H1 (cell line): Measurements from ENCODE around the gene KCNA1. TPM values are rescaled to one million over a fixed set of nuclear protein-coding genes. Genes with fewer than 3 reads are reported as not detected.

Source experiments
- CTCF ChIA-PET: fragments of 300-600 bp; sonication (Branson Sonifier 250); formaldehyde crosslinking; loops from one replicate; lab custom pipeline; 2021; ENCODE audit not compliant: partially characterized antibody; lab: Charles Lee
- POLR2A ChIA-PET: fragments of 300-600 bp; sonication (Branson Sonifier 250); formaldehyde crosslinking; loops from one replicate; lab custom pipeline; 2021; ENCODE audit warnings: inconsistent platforms; ENCODE audit not compliant: partially characterized antibody; lab: Charles Lee
- DNase-seq, 2 experiments: peaks; one replicate each; pipeline versions ENCODE4 v3.0.0 to v3.0.0-alpha.2; 2010 to 2022; ENCODE audit warnings: low spot score in 2 of 2, low read depth in 1 of 2, mixed read lengths in 1 of 2
- FAIRE-seq: peaks from 2 replicates; lab custom pipeline; 2011; peaks lifted over from hg19 to GRCh38; lab: Jason Lieb, UNC
- H2AFZ ChIP-seq: 2 replicates; pipeline ENCODE4 v1.8.1; 2012; ENCODE audit warnings: low read length, inconsistent platforms
- H2AK5ac ChIP-seq: 2 replicates; pipeline ENCODE4 v1.6.1; 2013; ENCODE audit warnings: low read depth, low read length
- H2BK120ac ChIP-seq: replicated peaks from 2 replicates; pipeline ENCODE3; 2013; ENCODE audit warnings: low read depth, low read length, inconsistent platforms
- H2BK12ac ChIP-seq: 2 replicates; pipeline ENCODE4 v1.6.1; 2013; ENCODE audit warnings: low read depth, low read length
- H2BK15ac ChIP-seq: 2 replicates; pipeline ENCODE4 v1.6.1; 2013; ENCODE audit warnings: low read length
- H2BK20ac ChIP-seq: 2 replicates; pipeline ENCODE4 v1.6.1; 2013; ENCODE audit warnings: low read length
- H2BK5ac ChIP-seq: 2 replicates; pipeline ENCODE4 v1.6.1; 2013; ENCODE audit warnings: low read depth, low read length
- H3K14ac ChIP-seq: 2 replicates; pipeline ENCODE4 v1.6.1; 2013; ENCODE audit warnings: inconsistent platforms; ENCODE audit not compliant: insufficient read length
- H3K18ac ChIP-seq: 2 replicates; pipeline ENCODE4 v1.6.1; 2013; ENCODE audit warnings: low read length; ENCODE audit errors: extremely low read depth
- H3K23ac ChIP-seq: 2 replicates; pipeline ENCODE4 v1.6.1; 2013; ENCODE audit warnings: inconsistent platforms; ENCODE audit not compliant: insufficient read length
- H3K23me2 ChIP-seq: 2 replicates; pipeline ENCODE4 v1.6.1; 2013; ENCODE audit warnings: low read depth, low read length
- H3K27ac ChIP-seq: 2 replicates; pipeline ENCODE4 v1.6.1; 2011; ENCODE audit warnings: low read depth, low read length, inconsistent platforms
- H3K27me3 ChIP-seq, 4 experiments: replicated peaks in 1 of 4; 1 replicate in 1 of 4; 2 replicates in 3 of 4; pipeline versions ENCODE4 v1.6.1 to v1.8.1; 2011 to 2013; ENCODE audit warnings: low read length in 3 of 4, mild to moderate bottlenecking in 3 of 4, inconsistent platforms in 2 of 4, mixed read lengths in 2 of 4, moderate library complexity in 1 of 4; ENCODE audit not compliant: control insufficient read depth in 3 of 4, insufficient read depth in 3 of 4; ENCODE audit errors: extremely low read depth in 1 of 4
- H3K36me3 ChIP-seq, 4 experiments: 2 replicates each; pipeline versions ENCODE4 v1.6.1 to v1.8.1; 2011 to 2013; ENCODE audit warnings: mild to moderate bottlenecking in 4 of 4, low read length in 3 of 4, moderate library complexity in 2 of 4, control low read depth in 1 of 4, inconsistent platforms in 1 of 4; ENCODE audit not compliant: insufficient read depth in 4 of 4, control insufficient read depth in 2 of 4
- H3K4ac ChIP-seq: replicated peaks from 2 replicates; pipeline ENCODE3; 2013; ENCODE audit warnings: low read length, low read depth, mixed read lengths, inconsistent platforms; ENCODE audit not compliant: insufficient read length
- H3K4me1 ChIP-seq, 4 experiments: replicated peaks in 1 of 4; 1 replicate in 1 of 4; 2 replicates in 3 of 4; pipeline versions ENCODE4 v1.6.1 to v1.8.1; 2011 to 2013; ENCODE audit warnings: low read length in 3 of 4, inconsistent platforms in 2 of 4, mixed read lengths in 1 of 4; ENCODE audit not compliant: insufficient read depth in 4 of 4, control insufficient read depth in 3 of 4
- H3K4me2 ChIP-seq, 2 experiments: 2 replicates each; pipeline versions ENCODE4 v1.6.1 to v1.8.1; 2011 to 2013; ENCODE audit warnings: low read depth in 2 of 2, low read length in 2 of 2, control low read depth in 1 of 2, inconsistent platforms in 1 of 2, mild to moderate bottlenecking in 1 of 2; ENCODE audit not compliant: insufficient read depth in 1 of 2
- H3K4me3 ChIP-seq, 4 experiments: fragments of 200-600, 300-600 bp in 1 of 4; sonication (generic), shearing (Covaris generic), sonication (Bioruptor Twin) in 1 of 4; 2 replicates each; pipeline versions ENCODE4 v1.5.1 to v1.8.1; 2011 to 2016; ENCODE audit warnings: low read length in 4 of 4, low read depth in 3 of 4, control low read depth in 2 of 4, inconsistent platforms in 2 of 4, mild to moderate bottlenecking in 2 of 4, mixed read lengths in 1 of 4, moderate library complexity in 1 of 4; ENCODE audit not compliant: insufficient read depth in 2 of 4; ENCODE audit errors: extremely low read depth in 1 of 4
- H3K56ac ChIP-seq: replicated peaks from 2 replicates; pipeline ENCODE3; 2013; ENCODE audit warnings: low read depth, mild to moderate bottlenecking, mixed read lengths, low read length, inconsistent platforms; ENCODE audit not compliant: insufficient read length
- H3K79me1 ChIP-seq: 2 replicates; pipeline ENCODE4 v1.6.1; 2013; ENCODE audit warnings: low read depth, low read length, control low read depth
- H3K79me2 ChIP-seq, 2 experiments: 2 replicates each; pipeline versions ENCODE4 v1.6.1 to v1.8.1; 2012 to 2013; ENCODE audit warnings: low read length in 2 of 2, mild to moderate bottlenecking in 2 of 2, inconsistent platforms in 1 of 2; ENCODE audit not compliant: insufficient read depth in 2 of 2, control insufficient read depth in 1 of 2
- H3K9ac ChIP-seq, 4 experiments: replicated peaks in 1 of 4; 1 replicate in 1 of 4; 2 replicates in 3 of 4; pipeline versions ENCODE4 v1.6.1 to v1.8.1; 2011 to 2013; ENCODE audit warnings: low read depth in 3 of 4, low read length in 3 of 4, control low read depth in 2 of 4, mild to moderate bottlenecking in 2 of 4, moderate library complexity in 2 of 4, inconsistent platforms in 1 of 4; ENCODE audit errors: extremely low read depth in 1 of 4
- H3K9me3 ChIP-seq, 2 experiments: 2 replicates each; pipeline versions ENCODE4 v1.6.1 to v1.8.1; 2012 to 2013; ENCODE audit warnings: mild to moderate bottlenecking in 2 of 2, moderate library complexity in 2 of 2, control low read depth in 1 of 2, inconsistent platforms in 1 of 2, low read depth in 1 of 2, low read length in 1 of 2, mixed read lengths in 1 of 2; ENCODE audit not compliant: insufficient read depth in 2 of 2
- H4K20me1 ChIP-seq, 2 experiments: replicated peaks in 1 of 2; 2 replicates each; pipeline versions ENCODE3 to v1.8.1; 2011 to 2013; ENCODE audit warnings: inconsistent platforms in 2 of 2, low read length in 2 of 2, mild to moderate bottlenecking in 1 of 2; ENCODE audit not compliant: insufficient read depth in 2 of 2, control insufficient read depth in 1 of 2
- H4K5ac ChIP-seq: 2 replicates; pipeline ENCODE4 v1.6.1; 2013; ENCODE audit warnings: low read length, low read depth, mixed read lengths, inconsistent platforms; ENCODE audit not compliant: insufficient read length
- H4K8ac ChIP-seq: 2 replicates; pipeline ENCODE4 v1.8.0; 2013; ENCODE audit warnings: mild to moderate bottlenecking, moderate library complexity, low read length, inconsistent platforms; ENCODE audit not compliant: insufficient read depth; ENCODE audit errors: extremely low read depth
- H4K91ac ChIP-seq: replicated peaks from 2 replicates; pipeline ENCODE3; 2013; ENCODE audit warnings: low read length, mixed read lengths, inconsistent platforms; ENCODE audit not compliant: insufficient read length
- CBX8 ChIP-seq: fragments of 300-800, 300-1000 bp; sonication (generic); IDR thresholded peaks from 2 replicates; pipeline ENCODE4 v1.7.1; 2016; ENCODE audit warnings: low read depth, low read length, borderline replicate concordance
- HDAC2 ChIP-seq, 2 experiments: fragments of 300-600 bp in 1 of 2; sonication (generic) in 1 of 2; IDR thresholded peaks; 2 replicates each; pipeline ENCODE4 v1.6.1; 2011 to 2012; ENCODE audit warnings: low read depth in 2 of 2, low read length in 2 of 2, mild to moderate bottlenecking in 2 of 2, moderate library complexity in 2 of 2, borderline replicate concordance in 1 of 2, inconsistent platforms in 1 of 2
- POLR2A ChIP-seq, 2 experiments: IDR thresholded peaks; 1 replicate in 1 of 2; 2 replicates in 1 of 2; pipeline ENCODE4 v1.6.1; 2011; ENCODE audit warnings: low read depth in 2 of 2, low read length in 2 of 2, mild to moderate bottlenecking in 2 of 2; ENCODE audit errors: control extremely low read depth in 1 of 2
- RXRA ChIP-seq: IDR thresholded peaks from 2 replicates; pipeline ENCODE4 v1.6.1; 2011; ENCODE audit warnings: low read depth, mild to moderate bottlenecking, low read length, moderate library complexity; ENCODE audit not compliant: insufficient read depth
- TAF1 ChIP-seq: IDR thresholded peaks from 2 replicates; pipeline ENCODE4 v1.6.1; 2011; ENCODE audit warnings: mild to moderate bottlenecking, low read depth, low read length
- USF2 ChIP-seq: IDR thresholded peaks from 2 replicates; pipeline ENCODE4 v1.6.1; 2011; ENCODE audit warnings: low read length, improper control_type of control experiment
- WGBS, 2 experiments: shearing (Covaris generic) in 1 of 2; methylation state at CpG; one replicate each; pipeline versions ENCODE4 v1.1.6 to v1.1.7; 2013 to 2015; ENCODE audit warnings: low lambda C conversion rate in 2 of 2, mixed read lengths in 2 of 2, inconsistent platforms in 1 of 2, low coverage in 1 of 2, missing lambda C conversion rate in 1 of 2; ENCODE audit not compliant: insufficient replicate concordance in 2 of 2, insufficient coverage in 1 of 2, insufficient read length in 1 of 2; ENCODE audit errors: extremely low coverage in 1 of 2, missing lambda C conversion rate in 1 of 2; 5-methylcytosine and 5-hydroxymethylcytosine counted together
- polyA plus RNA-seq, 7 experiments: library from polyadenylated mRNA; depleted of rRNA in 3 of 7; stranded (reverse) in 5 of 7; unstranded in 2 of 7; fragments of >200 nt in 5 of 7; fragments of 200-250 nt in 2 of 7; gene quantifications; 1 replicate in 5 of 7; 2 replicates in 1 of 7; 4 replicates in 1 of 7; pipeline versions ENCODE4 v1.2.1 to v1.2.3, GENCODE V29; 2011 to 2013; ENCODE audit warnings: missing spikeins in 2 of 7, mixed read lengths in 2 of 7
- total RNA-seq: library from RNA; stranded (reverse); fragmentation: NEBNext Ultra II Directional; extraction: Animal tissue kit (Norgen Biotek cat#: 25700); gene quantifications from 2 replicates; pipeline ENCODE4 v1.2.1, GENCODE V29; 2021

KCNA1 gene
- total and polyA plus RNA-seq, 2 of the 8 experiments (the other 6 are each of a cell fraction or from before 2014, with no cell fraction given) = 0.23 to 0.30 TPM

- Histone ChIP-seq H2AFZ (no peak overlapping the region), H3K27me3 (peaks cover 0 to 2% (median 0%) of the 10 kb centered on the region in 4 experiments; a peak in 2 of 7 replicates), H2BK5ac (no peak overlapping the region), H3K18ac (no peak overlapping the region), H2BK12ac (no peak overlapping the region), H3K27ac (no peak overlapping the region), H3K14ac (no peak overlapping the region), H4K8ac (no peak overlapping the region), H4K20me1 (no peaks in the 10 kb centered on the region), H3K4ac (no peak overlapping the region), H3K79me2 (no peaks in the 10 kb centered on the region), H3K4me3 (no peak overlapping the region), H2AK5ac (no peak overlapping the region), H3K23me2 (no peaks in the 10 kb centered on the region), H3K79me1 (no peaks in the 10 kb centered on the region), H3K9ac (no peak overlapping the region), H3K4me1 (no peaks in the 10 kb centered on the region), H4K5ac (no peak overlapping the region), H2BK15ac (no peak overlapping the region), H2BK20ac (no peak overlapping the region), H3K4me2 (no peak overlapping the region), H4K91ac (no peak overlapping the region), H3K36me3 (no peaks in the 10 kb centered on the region), H3K23ac (no peak overlapping the region), H3K9me3 (no peaks in the 10 kb centered on the region), H2BK120ac (no peak overlapping the region), H3K56ac (no peak overlapping the region)
- DNase-seq (no peak), FAIRE-seq (no peak)
- TF ChIP-seq TAF1 (no peak), USF2 (no peak), RXRA (no peak), HDAC2 (IDR thresholded peaks at IDR 0.05; ENCODE audit: borderline replicate concordance in 1 of 2, low read depth in 2 of 2, low read length in 2 of 2) (no peak), POLR2A (IDR thresholded peaks at IDR 0.05; ENCODE audit: control extremely low read depth in 1 of 2, low read depth in 2 of 2, low read length in 2 of 2) (no peak), CBX8 (no peak)
- ChIA-PET CTCF (interaction anchor here (1.0 to 2.5 kb wide), 3 partner anchors 16 to 86 kb away, joined by 3 to 8 read pairs (median 6); no protein-coding TSS in a partner anchor), POLR2A (interaction anchor here (1.5 kb wide), 1 partner anchor 19 kb away, joined by 4 read pairs; no protein-coding TSS in a partner anchor)
- 91% methylated on average over 4 of the region's 4 CpGs; no CpG with 5 or more reads in 1 of the 2 experiments for WGBS, 2 experiments
These were observed 34.2 kb downstream of the KCNA1 start for GRCh38 chr12:4943938-4944284.
